ENCODE results near the gene GALNS. TPM values are rescaled to one million over a fixed set of nuclear protein-coding genes. Genes with fewer than 3 reads are reported as not detected.

GALNS gene
- total and polyA plus RNA-seq, 2 of the 4 experiments (the other 2 are of a cell fraction) = 7.2 to 32.5 TPM

- Histone ChIP-seq H4K5ac (ENCODE audit: low read depth, low read length) (no peak overlapping the region), H3K27ac (ENCODE audit: insufficient read depth, low read length) (no peak overlapping the region), H3K4ac (ENCODE audit: low read depth, low read length) (no peak overlapping the region), H2AFZ (replicated peaks; ENCODE audit: low read length, poor library complexity) (no peak overlapping the region), H3K4me3 (ENCODE audit: insufficient read depth, low read depth, low read length) (no peak overlapping the region), H4K8ac (ENCODE audit: low read depth in 2 of 2, low read length in 2 of 2) (no peak overlapping the region), H3K9me3 (ENCODE audit: control insufficient read depth, insufficient read depth, low read length) (no peaks in the 10 kb centered on the region), H3K36me3 (ENCODE audit: control insufficient read depth, insufficient read depth, low read length) (peaks cover 13% of the 10 kb centered on the region), H3K79me1 (ENCODE audit: low read depth in 1 of 2, low read length in 2 of 2) (peaks cover 7 to 37% of the 10 kb centered on the region in 2 experiments), H3K27me3 (ENCODE audit: control insufficient read depth, insufficient read depth, low read length) (no peaks in the 10 kb centered on the region), H2BK20ac (ENCODE audit: low read depth, low read length) (no peak overlapping the region), H2AK9ac (replicated peaks; ENCODE audit: low read depth, low read length, poor library complexity) (peak overlapping the region; percentile 28), H3K9me1 (ENCODE audit: insufficient read depth, low read length) (0 out of 2 replicates have a peak, but pooled peaks cover 4% of the 10 kb centered on the region), H2BK5ac (ENCODE audit: low read depth, low read length, poor library complexity, severe bottlenecking) (no peak overlapping the region), H3K23ac (ENCODE audit: low read depth, low read length) (no peak overlapping the region), H2AK5ac (ENCODE audit: low read depth, low read length) (no peak overlapping the region), H3K18ac (ENCODE audit: low read depth, low read length) (no peak overlapping the region), H3K4me1 (ENCODE audit: control insufficient read depth, insufficient read depth, low read length) (peaks cover 9% of the 10 kb centered on the region), H3K4me2 (ENCODE audit: low read depth, low read length) (no peak overlapping the region), H4K20me1 (ENCODE audit: insufficient read depth, low read length) (peaks cover 28% of the 10 kb centered on the region), H3K9ac (ENCODE audit: low read depth, low read length) (no peak overlapping the region), H3K14ac (replicated peaks; ENCODE audit: low read depth, low read length) (no peak overlapping the region), H4K91ac (ENCODE audit: insufficient read depth, low read depth, low read length) (no peak overlapping the region), H3K56ac (ENCODE audit: extremely low read depth, insufficient read depth, low read length) (no peak overlapping the region), H2BK120ac (ENCODE audit: low read depth, low read length) (no peak overlapping the region), H2BK15ac (ENCODE audit: low read depth, low read length) (no peak overlapping the region)
- WGBS, 2 experiments (ENCODE audit: extremely low coverage in 2 of 2, insufficient read length in 1 of 2) = 64% methylated on average over 5 of the region's 17 CpGs; no CpG with 5 or more reads in 1 of the 2 experiments
- ChIA-PET CTCF (no interaction called here), POLR2A (ENCODE audit: unreplicated experiment) (no interaction called here)
- intact Hi-C loops (cut with micrococcal nuclease) (no loop called here), in situ Hi-C loops (cut with MboI; ENCODE audit: low sequenced_read_pairs) (no loop called here), dilution Hi-C loops (cut with HindIII; ENCODE audit: low sequenced_read_pairs, unreplicated experiment) (no loop called here)
- ATAC-seq (ENCODE audit: low read depth) (no peak), DNase-seq (peak; percentile 5)
- no TSS peak for BruUV-seq (replicated peaks)
- no peak for TF ChIP-seq CTCF (conservative IDR thresholded peaks at IDR 0.05; ENCODE audit: low read depth, low read length)
- TF ChIP-seq RCOR1 (IDR thresholded peaks at IDR 0.05; ENCODE audit: insufficient replicate concordance, low read length) = no peak
- no peak for TF ChIP-seq RFX5 (IDR thresholded peaks at IDR 0.05; ENCODE audit: low read depth, low read length)
- TF ChIP-seq NFE2L2 (IDR thresholded peaks at IDR 0.05; ENCODE audit: low read depth, low read length) = no peak
- no peak for TF ChIP-seq POLR2A (IDR thresholded peaks at IDR 0.05; ENCODE audit: low read depth, low read length)
- TF ChIP-seq MXI1 (IDR thresholded peaks at IDR 0.05; ENCODE audit: borderline replicate concordance, low read depth, low read length) = no peak
- TF ChIP-seq BHLHE40 (IDR thresholded peaks at IDR 0.05; ENCODE audit: low read depth, low read length) = no peak
- TF ChIP-seq CHD1 (IDR thresholded peaks at IDR 0.05; ENCODE audit: low read depth, low read length) = no peak
- TF ChIP-seq USF2 (IDR thresholded peaks at IDR 0.05; ENCODE audit: low read depth, low read length) = no peak
- no peak for TF ChIP-seq MAZ (IDR thresholded peaks at IDR 0.05; ENCODE audit: borderline replicate concordance, low read depth, low read length)
- TF ChIP-seq FOS (IDR thresholded peaks at IDR 0.05; ENCODE audit: low read depth, low read length) = no peak
- TF ChIP-seq RAD21 (IDR thresholded peaks at IDR 0.05; ENCODE audit: low read length) = no peak
- TF ChIP-seq SMC3 (IDR thresholded peaks at IDR 0.05; ENCODE audit: low read depth, low read length) = no peak
- no peak for TF ChIP-seq MAFK (IDR thresholded peaks at IDR 0.05; ENCODE audit: low read depth, low read length)
- TF ChIP-seq ELK1 (IDR thresholded peaks at IDR 0.05; ENCODE audit: borderline replicate concordance, low read depth, low read length) = no peak
- no peak for TF ChIP-seq CEBPB (IDR thresholded peaks at IDR 0.05; ENCODE audit: low read depth, low read length)
Measured at GRCh38 chr16:88853325-88853941, 3.3 kb downstream of the GALNS start.

Data from IMR-90 (cell line).